Measurements from ENCODE around the gene TBX1.
"Not testable (repeated sequence)": the region's sequence is repeated elsewhere in the genome, so short reads cannot be mapped to it uniquely, and the experiment has no call there.

TBX1 gene

GRCh38 chr22:19791243-19791642 is 30.7 kb downstream of the TBX1 start:
- Histone ChIP-seq H3K4me3 (replicated peaks; ENCODE audit: insufficient read depth, low read length) (no peak overlapping the region), H3K27ac (replicated peaks) (no peak overlapping the region), H3K27me3 (ENCODE audit: insufficient read depth, poor library complexity, severe bottlenecking) (no peaks in the 10 kb centered on the region)
- TF ChIP-seq SPI1 (IDR thresholded peaks at IDR 0.05; ENCODE audit: borderline replicate concordance, low read depth) = no peak
- TF ChIP-seq GABPA (IDR thresholded peaks at IDR 0.05; ENCODE audit: low read depth) = no peak
- TF ChIP-seq REST (IDR thresholded peaks at IDR 0.05; ENCODE audit: insufficient replicate concordance, low read depth) = no peak
- TF ChIP-seq CTCF (IDR thresholded peaks at IDR 0.05; ENCODE audit: insufficient read depth, low read length) = no peak
- no peak for TF ChIP-seq POLR2AphosphoS5 (IDR thresholded peaks at IDR 0.05; ENCODE audit: low read depth)
- no peak for DNase-seq (ENCODE audit: low read depth in 1 of 2, low spot score in 1 of 2)

GRCh38 chr22:19791894-19792293 is 31.3 kb downstream of the TBX1 start:
- TF ChIP-seq SPI1 (IDR thresholded peaks at IDR 0.05; ENCODE audit: borderline replicate concordance, low read depth) = no peak
- TF ChIP-seq GABPA (IDR thresholded peaks at IDR 0.05; ENCODE audit: low read depth) = no peak
- TF ChIP-seq POLR2AphosphoS5 (IDR thresholded peaks at IDR 0.05; ENCODE audit: low read depth) = no peak
- no peak for TF ChIP-seq REST (IDR thresholded peaks at IDR 0.05; ENCODE audit: insufficient replicate concordance, low read depth)
- TF ChIP-seq CTCF (IDR thresholded peaks at IDR 0.05; ENCODE audit: insufficient read depth, low read length) = no peak
- H3K4me3 ChIP-seq (replicated peaks; ENCODE audit: insufficient read depth, low read length) = no peak overlapping the region
- DNase-seq (ENCODE audit: low read depth in 1 of 2, low spot score in 1 of 2) = no peak
- H3K27me3 ChIP-seq (ENCODE audit: insufficient read depth, poor library complexity, severe bottlenecking) = no peaks in the 10 kb centered on the region
- no peak overlapping the region for H3K27ac ChIP-seq (replicated peaks)

- H3K27me3 ChIP-seq (ENCODE audit: insufficient read depth, poor library complexity, severe bottlenecking); H3K27ac ChIP-seq (replicated peaks); DNase-seq (ENCODE audit: low read depth in 1 of 2, low spot score in 1 of 2); H3K4me3 ChIP-seq (replicated peaks; ENCODE audit: insufficient read depth, low read length): not testable (repeated sequence)
Measured at GRCh38 chr22:19792383-19792896, 31.9 kb downstream of the TBX1 start.

- no peak for DNase-seq (ENCODE audit: low read depth in 1 of 2, low spot score in 1 of 2)
- TF ChIP-seq CTCF (IDR thresholded peaks at IDR 0.05; ENCODE audit: insufficient read depth, low read length) = no peak
- no peak for TF ChIP-seq POLR2AphosphoS5 (IDR thresholded peaks at IDR 0.05; ENCODE audit: low read depth)
- Histone ChIP-seq H3K27ac (replicated peaks) (no peak overlapping the region), H3K4me3 (replicated peaks; ENCODE audit: insufficient read depth, low read length) (no peak overlapping the region), H3K27me3 (ENCODE audit: insufficient read depth, poor library complexity, severe bottlenecking) (no peaks in the 10 kb centered on the region)
Measured at GRCh38 chr22:19793161-19793560, 32.6 kb downstream of the TBX1 start.

All from HL-60 (cell line).